Measurements from ENCODE around the gene FPR2. TPM values are rescaled to one million over a fixed set of nuclear protein-coding genes. Genes with fewer than 3 reads are reported as not detected.

Gene FPR2
- total and polyA plus RNA-seq, 10 of the 15 experiments (the other 5 are each of a cell fraction or from before 2014, with no cell fraction given): not detected

DNA sequence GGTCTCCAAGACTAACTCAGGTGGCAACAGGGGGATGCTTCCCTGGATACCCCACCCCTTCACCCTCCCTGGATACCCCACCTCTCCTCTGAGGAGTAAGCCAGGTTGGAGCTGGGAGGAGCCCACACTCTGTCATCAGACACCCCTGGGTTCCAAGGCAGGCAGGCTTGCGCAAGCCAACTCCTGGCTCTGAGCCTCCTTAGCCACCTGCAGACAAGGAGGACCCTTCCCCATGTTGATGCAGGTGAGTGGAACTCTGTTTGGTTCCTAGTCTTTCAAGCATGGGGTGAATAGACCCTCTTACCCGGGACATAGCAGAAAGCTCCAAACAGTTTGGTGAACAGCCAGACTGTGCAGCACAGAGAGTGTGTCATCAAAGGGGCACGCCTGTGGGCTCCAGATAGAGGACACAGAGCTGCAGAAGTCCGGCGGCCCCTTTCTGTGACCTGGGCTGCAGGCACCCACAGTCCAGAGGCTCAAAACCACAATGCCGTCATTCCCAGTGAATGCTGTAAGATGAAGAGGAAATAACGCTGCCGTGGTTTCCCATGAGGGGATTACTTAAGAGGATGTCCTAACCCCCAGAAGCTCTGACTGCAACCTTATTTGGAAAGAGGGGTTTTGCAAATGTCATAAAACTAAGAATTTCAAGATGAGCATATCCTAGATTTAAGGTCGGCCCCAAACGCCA lies 25.1 kb upstream of the FPR2 start (continued):
- TF ChIP-seq, protein P1, sequence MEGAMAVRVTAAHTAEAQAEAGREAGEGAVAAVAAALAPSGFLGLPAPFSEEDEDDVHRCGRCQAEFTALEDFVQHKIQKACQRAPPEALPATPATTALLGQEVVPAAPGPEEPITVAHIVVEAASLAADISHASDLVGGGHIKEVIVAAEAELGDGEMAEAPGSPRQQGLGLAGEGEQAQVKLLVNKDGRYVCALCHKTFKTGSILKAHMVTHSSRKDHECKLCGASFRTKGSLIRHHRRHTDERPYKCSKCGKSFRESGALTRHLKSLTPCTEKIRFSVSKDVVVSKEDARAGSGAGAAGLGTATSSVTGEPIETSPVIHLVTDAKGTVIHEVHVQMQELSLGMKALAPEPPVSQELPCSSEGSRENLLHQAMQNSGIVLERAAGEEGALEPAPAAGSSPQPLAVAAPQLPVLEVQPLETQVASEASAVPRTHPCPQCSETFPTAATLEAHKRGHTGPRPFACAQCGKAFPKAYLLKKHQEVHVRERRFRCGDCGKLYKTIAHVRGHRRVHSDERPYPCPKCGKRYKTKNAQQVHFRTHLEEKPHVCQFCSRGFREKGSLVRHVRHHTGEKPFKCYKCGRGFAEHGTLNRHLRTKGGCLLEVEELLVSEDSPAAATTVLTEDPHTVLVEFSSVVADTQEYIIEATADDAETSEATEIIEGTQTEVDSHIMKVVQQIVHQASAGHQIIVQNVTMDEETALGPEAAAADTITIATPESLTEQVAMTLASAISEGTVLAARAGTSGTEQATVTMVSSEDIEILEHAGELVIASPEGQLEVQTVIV (IDR thresholded peaks at IDR 0.05; ENCODE audit: borderline replicate concordance, partially characterized antibody): no peak

DNA sequence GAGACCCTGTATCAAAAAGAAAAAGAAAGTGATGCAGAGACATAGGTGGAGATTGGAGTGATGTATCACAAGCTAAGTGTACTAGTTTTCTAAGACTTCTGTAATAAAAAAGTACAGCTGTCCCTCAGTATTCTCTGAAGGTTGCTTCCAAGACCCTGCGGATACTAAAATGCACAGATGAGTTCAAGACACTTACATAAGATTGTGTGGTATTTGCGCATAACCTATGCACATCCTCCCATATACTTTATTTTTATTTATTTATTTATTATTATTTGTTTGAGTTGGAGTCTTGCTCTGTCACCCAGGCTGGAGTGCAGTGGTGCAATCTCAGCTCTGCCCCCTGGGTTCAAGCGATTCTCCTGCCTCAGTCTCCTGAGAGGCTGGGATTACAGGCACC lies 23.6 kb upstream of the FPR2 start:
- FAIRE-seq: no peak
- Histone ChIP-seq H3K4me3 (no peak overlapping the region), H3K4me1 (ENCODE audit: control insufficient read depth, insufficient read depth, low read length) (no peaks in the 10 kb centered on the region), H3K9ac (ENCODE audit: control insufficient read depth, insufficient read depth, low read length) (no peak overlapping the region), H3K27me3 (replicated peaks in 1 of 2; ENCODE audit: control insufficient read depth in 2 of 2, insufficient read depth in 2 of 2, low read length in 1 of 2) (no peaks in the 10 kb centered on the region), H3K4me2 (ENCODE audit: control insufficient read depth, insufficient read depth) (no peak overlapping the region), H3K27ac (ENCODE audit: control insufficient read depth, insufficient read depth) (no peak overlapping the region), H3K79me2 (ENCODE audit: control insufficient read depth, insufficient read depth, low read length) (no peaks in the 10 kb centered on the region), H2AFZ (ENCODE audit: control insufficient read depth, low read depth, low read length) (no peak overlapping the region), H3K36me3 (ENCODE audit: control insufficient read depth in 2 of 2, insufficient read depth in 2 of 2, low read length in 1 of 2) (no peaks in the 10 kb centered on the region), H4K20me1 (ENCODE audit: control insufficient read depth, insufficient read depth) (no peaks in the 10 kb centered on the region), H3K9me3 (replicated peaks; ENCODE audit: control insufficient read depth, insufficient read depth, low read length) (no peaks in the 10 kb centered on the region; the same call in 2 of the 3 replicates)
- WGBS (ENCODE audit: insufficient coverage, insufficient replicate concordance, low lambda C conversion rate, missing lambda C conversion rate): 49% methylated on average over 3 of the region's 3 CpGs
- ChIA-PET RAD21 (ENCODE audit: unreplicated experiment) (no interaction called here), SMC1A (ENCODE audit: uncharacterized antibody, unreplicated experiment) (no interaction called here), POLR2A (no interaction called here), CTCF (interaction anchor here (1.4 kb wide), 1 partner anchor 132 kb away, joined by 3 read pairs; no protein-coding TSS in a partner anchor)
- ATAC-seq: no peak
- no peak for DNase-seq (ENCODE audit: low read depth, low spot score)
- intact Hi-C loops (cut with micrococcal nuclease; ENCODE audit: unreplicated experiment) (no loop called here), in situ Hi-C loops (cut with MboI) (no loop called here)
- no TSS peak for BruUV-seq (replicated peaks)
- TF ChIP-seq ATF7 (IDR thresholded peaks at IDR 0.05; ENCODE audit: low read depth) (no peak), NFYB (IDR thresholded peaks at IDR 0.05; ENCODE audit: insufficient read depth, low read depth, low read length) (no peak), TCF3 (IDR thresholded peaks at IDR 0.05; ENCODE audit: borderline replicate concordance, insufficient read depth, low read depth, low read length) (no peak), RBBP5 (conservative IDR thresholded peaks at IDR 0.05) (no peak), MTA3 (IDR thresholded peaks at IDR 0.05; ENCODE audit: borderline replicate concordance, low read length) (no peak), HCFC1 (IDR thresholded peaks at IDR 0.05; ENCODE audit: low read length) (no peak), TBL1XR1 (IDR thresholded peaks at IDR 0.05; ENCODE audit: low read depth, low read length) (no peak), RELA (IDR thresholded peaks at IDR 0.05; ENCODE audit: borderline replicate concordance, partially characterized antibody) (no peak), SMC3 (IDR thresholded peaks at IDR 0.05; ENCODE audit: borderline replicate concordance, low read length) (no peak), SIN3A (IDR thresholded peaks at IDR 0.05; ENCODE audit: low read depth, low read length) (no peak), TARDBP (IDR thresholded peaks at IDR 0.05; ENCODE audit: borderline replicate concordance) (no peak), SUZ12 (IDR thresholded peaks at IDR 0.05; ENCODE audit: unreplicated experiment) (no peak), KLF5 (IDR thresholded peaks at IDR 0.05; ENCODE audit: partially characterized antibody) (no peak), MYB (IDR thresholded peaks at IDR 0.05; ENCODE audit: borderline replicate concordance, low read depth, low read length) (no peak)
- TF ChIP-seq, protein P2, sequence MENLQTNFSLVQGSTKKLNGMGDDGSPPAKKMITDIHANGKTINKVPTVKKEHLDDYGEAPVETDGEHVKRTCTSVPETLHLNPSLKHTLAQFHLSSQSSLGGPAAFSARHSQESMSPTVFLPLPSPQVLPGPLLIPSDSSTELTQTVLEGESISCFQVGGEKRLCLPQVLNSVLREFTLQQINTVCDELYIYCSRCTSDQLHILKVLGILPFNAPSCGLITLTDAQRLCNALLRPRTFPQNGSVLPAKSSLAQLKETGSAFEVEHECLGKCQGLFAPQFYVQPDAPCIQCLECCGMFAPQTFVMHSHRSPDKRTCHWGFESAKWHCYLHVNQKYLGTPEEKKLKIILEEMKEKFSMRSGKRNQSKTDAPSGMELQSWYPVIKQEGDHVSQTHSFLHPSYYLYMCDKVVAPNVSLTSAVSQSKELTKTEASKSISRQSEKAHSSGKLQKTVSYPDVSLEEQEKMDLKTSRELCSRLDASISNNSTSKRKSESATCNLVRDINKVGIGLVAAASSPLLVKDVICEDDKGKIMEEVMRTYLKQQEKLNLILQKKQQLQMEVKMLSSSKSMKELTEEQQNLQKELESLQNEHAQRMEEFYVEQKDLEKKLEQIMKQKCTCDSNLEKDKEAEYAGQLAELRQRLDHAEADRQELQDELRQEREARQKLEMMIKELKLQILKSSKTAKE (IDR thresholded peaks at IDR 0.05; ENCODE audit: low read depth, poor library complexity, severe bottlenecking): no peak
- TF ChIP-seq, protein P3, sequence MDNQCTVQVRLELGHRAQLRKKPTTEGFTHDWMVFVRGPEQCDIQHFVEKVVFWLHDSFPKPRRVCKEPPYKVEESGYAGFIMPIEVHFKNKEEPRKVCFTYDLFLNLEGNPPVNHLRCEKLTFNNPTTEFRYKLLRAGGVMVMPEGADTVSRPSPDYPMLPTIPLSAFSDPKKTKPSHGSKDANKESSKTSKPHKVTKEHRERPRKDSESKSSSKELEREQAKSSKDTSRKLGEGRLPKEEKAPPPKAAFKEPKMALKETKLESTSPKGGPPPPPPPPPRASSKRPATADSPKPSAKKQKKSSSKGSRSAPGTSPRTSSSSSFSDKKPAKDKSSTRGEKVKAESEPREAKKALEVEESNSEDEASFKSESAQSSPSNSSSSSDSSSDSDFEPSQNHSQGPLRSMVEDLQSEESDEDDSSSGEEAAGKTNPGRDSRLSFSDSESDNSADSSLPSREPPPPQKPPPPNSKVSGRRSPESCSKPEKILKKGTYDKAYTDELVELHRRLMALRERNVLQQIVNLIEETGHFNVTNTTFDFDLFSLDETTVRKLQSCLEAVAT (IDR thresholded peaks at IDR 0.05): no peak

All from GM12878 (cell line).